ENCODE measurements around the gene ARL3. TPM values are rescaled to one million over a fixed set of nuclear protein-coding genes. Genes with fewer than 3 reads are reported as not detected.
"Not testable (repeated sequence)": the region's sequence is repeated elsewhere in the genome, so short reads cannot be mapped to it uniquely, and the experiment has no call there.

ARL3 gene
- total RNA-seq, 2 donors from 2014 or later: 1.8 to 4.0 TPM

DNA sequence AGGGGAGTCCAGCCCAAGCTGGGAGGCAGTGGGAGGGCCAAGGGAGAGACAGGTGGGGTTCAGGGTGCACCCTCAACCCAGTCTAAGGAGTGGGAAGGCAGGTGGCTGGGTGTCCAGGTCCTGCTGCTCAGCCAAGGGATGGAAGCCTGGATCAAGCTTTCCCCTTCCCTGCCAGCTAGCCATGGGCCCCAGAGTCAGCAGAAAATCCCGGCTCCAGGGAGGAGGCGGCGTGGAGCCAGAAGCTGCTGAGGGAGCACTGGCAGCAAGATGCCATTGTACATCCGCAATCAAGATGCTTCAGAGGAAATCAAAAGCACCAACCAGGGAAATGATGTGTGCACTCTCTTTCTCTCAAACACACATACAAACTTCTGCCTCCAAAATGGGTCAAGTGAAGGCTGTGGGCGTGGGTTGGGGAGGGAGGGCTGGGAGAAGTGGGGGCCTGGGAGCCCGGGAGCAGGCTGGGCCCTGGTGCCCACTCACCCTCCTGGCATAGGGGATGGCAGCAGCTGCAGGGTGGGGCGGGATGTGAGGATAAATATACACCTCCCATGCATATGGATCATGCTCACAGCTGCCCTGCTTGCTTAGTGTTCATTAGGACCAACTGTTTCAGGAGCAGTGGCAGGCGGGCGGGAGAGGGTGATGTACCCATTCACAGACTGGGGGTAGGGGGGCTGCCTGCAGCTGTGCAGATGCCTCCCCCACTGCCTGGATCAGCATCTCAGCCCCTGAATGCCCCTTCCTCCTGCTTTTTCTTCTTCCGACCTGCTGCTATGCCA is 45.7 kb downstream of the ARL3 start:
- no peaks in the 10 kb centered on the region for H3K36me3 ChIP-seq (replicated peaks in 1 of 2; ENCODE audit: insufficient read depth in 1 of 2, low read depth in 2 of 2)

DNA sequence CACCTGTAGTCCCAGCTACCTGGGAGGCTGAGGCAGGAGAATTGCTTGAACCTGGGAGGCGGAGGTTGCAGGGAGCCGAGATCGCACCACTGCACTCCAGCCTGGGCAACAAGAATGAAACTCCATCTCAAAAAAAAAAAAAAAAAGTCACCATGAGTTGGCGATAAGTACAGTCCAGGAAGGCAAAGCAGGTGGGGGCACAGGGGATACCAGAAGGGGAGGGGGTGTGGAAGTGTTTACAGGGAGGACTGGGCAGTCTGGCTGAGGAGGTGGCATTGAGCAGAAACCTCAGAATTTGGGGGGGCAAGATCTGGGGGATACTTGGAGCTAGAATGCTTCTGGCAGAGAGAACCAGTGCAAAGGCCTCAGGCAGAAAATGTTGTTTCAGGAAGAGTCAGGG is 46.8 kb downstream of the ARL3 start:
- DNase-seq; intact Hi-C loops (cut with DNase I); H3K27me3 ChIP-seq; H3K9me3 ChIP-seq; H3K4me3 ChIP-seq; H3K36me3 ChIP-seq (replicated peaks in 1 of 2; ENCODE audit: insufficient read depth in 1 of 2, low read depth in 2 of 2); ATAC-seq: not testable (repeated sequence)
- 90 to 95% methylated on average over 4 of the region's 4 CpGs for WGBS, 2 donors
- H3K27ac ChIP-seq: peak overlapping the region in 3 of 4 donors; percentile 8 to 95 (median 86)
- peaks cover 34% of the 10 kb centered on the region for H3K4me1 ChIP-seq

More for the DNA sequence above, 45.7 kb downstream of the ARL3 start:
- TF ChIP-seq POLR2A (IDR thresholded peaks at IDR 0.05): no peak
- TF ChIP-seq, protein P1, sequence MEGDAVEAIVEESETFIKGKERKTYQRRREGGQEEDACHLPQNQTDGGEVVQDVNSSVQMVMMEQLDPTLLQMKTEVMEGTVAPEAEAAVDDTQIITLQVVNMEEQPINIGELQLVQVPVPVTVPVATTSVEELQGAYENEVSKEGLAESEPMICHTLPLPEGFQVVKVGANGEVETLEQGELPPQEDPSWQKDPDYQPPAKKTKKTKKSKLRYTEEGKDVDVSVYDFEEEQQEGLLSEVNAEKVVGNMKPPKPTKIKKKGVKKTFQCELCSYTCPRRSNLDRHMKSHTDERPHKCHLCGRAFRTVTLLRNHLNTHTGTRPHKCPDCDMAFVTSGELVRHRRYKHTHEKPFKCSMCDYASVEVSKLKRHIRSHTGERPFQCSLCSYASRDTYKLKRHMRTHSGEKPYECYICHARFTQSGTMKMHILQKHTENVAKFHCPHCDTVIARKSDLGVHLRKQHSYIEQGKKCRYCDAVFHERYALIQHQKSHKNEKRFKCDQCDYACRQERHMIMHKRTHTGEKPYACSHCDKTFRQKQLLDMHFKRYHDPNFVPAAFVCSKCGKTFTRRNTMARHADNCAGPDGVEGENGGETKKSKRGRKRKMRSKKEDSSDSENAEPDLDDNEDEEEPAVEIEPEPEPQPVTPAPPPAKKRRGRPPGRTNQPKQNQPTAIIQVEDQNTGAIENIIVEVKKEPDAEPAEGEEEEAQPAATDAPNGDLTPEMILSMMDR (IDR thresholded peaks at IDR 0.05): no peak
- no peak overlapping the region for H3K4me3 ChIP-seq
- H3K9me3 ChIP-seq: no peaks in the 10 kb centered on the region
- DNase-seq (peak in 1 of 4 donors; percentile 36), ATAC-seq (no peak)
- WGBS, 2 donors: 90% methylated on average over 8 to 10 of the region's 10 CpGs
- no peaks in the 10 kb centered on the region for H3K27me3 ChIP-seq
- peak overlapping the region; percentile 86 to 95 (median 94) for H3K27ac ChIP-seq
- H3K4me1 ChIP-seq: peaks cover 34% of the 10 kb centered on the region
- intact Hi-C loops (cut with DNase I): no loop called here

DNA sequence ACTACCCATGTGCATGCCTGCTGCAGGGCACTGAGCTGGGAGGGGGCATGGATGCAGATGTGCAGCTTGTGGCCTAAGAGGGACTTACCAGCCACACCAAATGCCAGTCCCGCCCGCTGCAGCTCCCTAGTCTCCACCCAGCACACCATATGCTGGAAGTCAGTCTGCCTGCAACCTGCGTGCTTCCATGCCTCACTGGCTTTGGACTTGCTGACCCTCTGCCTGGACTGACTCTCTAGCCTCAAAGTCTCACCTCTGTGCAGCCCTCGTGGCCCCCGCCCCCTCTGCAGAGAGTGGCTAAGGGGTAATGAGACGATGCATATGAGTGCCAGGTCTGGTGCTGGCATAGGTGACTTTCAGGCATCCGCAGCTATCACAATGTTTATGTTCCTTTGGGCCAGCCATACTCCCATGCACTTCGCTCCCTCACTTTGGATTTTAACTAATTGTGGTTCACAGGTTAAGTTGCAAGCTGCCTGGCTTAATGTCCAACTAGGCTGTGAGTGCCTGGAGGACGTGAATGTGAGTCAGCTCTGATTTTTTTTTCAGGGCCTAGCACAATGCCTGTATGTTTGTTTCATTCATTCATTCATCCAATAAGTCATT is 48.2 kb downstream of the ARL3 start:
- Histone ChIP-seq H3K27me3 (no peaks in the 10 kb centered on the region), H3K27ac (peak overlapping the region in 1 of 4 donors; percentile 32), H3K36me3 (replicated peaks in 1 of 2; ENCODE audit: insufficient read depth in 1 of 2, low read depth in 2 of 2) (no peaks in the 10 kb centered on the region), H3K9me3 (no peaks in the 10 kb centered on the region), H3K4me1 (peaks cover 37% of the 10 kb centered on the region), H3K4me3 (no peak overlapping the region)
- ATAC-seq: no peak
- no peak for DNase-seq
- intact Hi-C loops (cut with DNase I): no loop called here
- 82 to 83% methylated on average over 7 to 9 of the region's 9 CpGs for WGBS, 2 donors
- TF ChIP-seq, protein P1 (IDR thresholded peaks at IDR 0.05): no peak
- TF ChIP-seq POLR2A (IDR thresholded peaks at IDR 0.05): no peak

DNA sequence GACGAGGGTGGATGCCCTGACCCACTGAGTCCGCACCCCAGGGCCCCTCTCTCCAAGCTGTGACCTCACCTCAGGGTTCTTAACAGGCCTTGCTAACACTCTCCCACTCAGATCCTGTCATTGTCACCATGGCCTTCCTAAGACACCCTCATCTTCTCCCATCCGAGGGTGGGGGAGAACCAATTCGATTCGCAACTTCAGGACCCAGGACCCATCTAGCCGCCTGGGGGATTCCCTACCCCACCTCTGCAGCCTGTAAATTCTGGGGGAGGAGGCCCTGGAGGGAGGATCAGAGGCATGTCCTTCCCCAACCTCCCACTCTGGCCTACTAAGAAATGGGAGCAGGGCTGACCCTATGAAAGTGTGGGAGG is 52.6 kb downstream of the ARL3 start:
- no peak for ATAC-seq
- intact Hi-C loops (cut with DNase I): no loop called here
- WGBS, 2 donors: 73 to 74% methylated on average over 6 of the region's 6 CpGs
- Histone ChIP-seq H3K27ac (peak overlapping the region in 2 of 4 donors; percentile 7 to 40), H3K27me3 (no peaks in the 10 kb centered on the region), H3K4me1 (peaks cover 47% of the 10 kb centered on the region), H3K4me3 (no peak overlapping the region), H3K9me3 (no peaks in the 10 kb centered on the region), H3K36me3 (replicated peaks in 1 of 2; ENCODE audit: insufficient read depth in 1 of 2, low read depth in 2 of 2) (peaks cover 0 to under 1% of the 10 kb centered on the region in 2 donors)
- no peak for DNase-seq
- TF ChIP-seq, protein P1 (IDR thresholded peaks at IDR 0.05): no peak
- no peak for TF ChIP-seq POLR2A (IDR thresholded peaks at IDR 0.05)

DNA sequence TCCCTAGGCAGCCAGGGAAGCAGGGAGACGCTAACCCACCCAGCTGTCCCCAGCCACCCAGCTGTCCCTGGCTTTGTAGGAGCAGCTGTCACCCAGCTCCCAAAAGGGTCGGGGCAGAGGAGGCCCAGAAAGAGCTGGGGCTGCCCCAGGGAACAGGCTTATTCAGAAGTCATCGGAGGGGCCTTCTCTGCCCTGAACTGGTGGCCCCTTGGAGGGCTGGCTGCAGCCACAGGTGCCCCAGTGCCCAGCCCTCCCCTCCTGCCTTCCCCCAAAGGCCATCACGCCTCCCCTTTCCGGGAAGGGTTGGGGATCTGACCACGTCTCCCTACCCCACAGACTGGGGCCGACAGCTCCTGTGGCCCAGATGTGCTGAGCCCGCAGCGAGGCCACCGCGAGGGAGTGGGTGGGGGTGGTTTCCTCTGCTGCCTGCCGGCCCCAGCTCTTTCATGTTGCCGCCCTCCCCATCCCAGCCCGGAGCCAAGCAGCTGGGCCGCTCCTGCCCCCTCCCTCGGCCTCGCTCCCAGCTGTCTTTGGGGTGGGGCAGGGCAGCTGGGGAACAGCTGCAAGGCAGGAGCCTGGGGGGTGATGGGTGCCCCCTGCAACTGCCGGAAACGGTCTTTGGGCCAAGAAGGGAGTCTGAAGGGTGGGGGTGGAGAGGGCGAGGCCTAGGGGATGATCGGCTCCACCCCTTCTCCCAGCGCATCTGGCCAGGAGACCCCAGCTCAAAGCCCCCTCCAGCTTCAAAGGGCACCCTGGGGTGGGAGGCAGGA is 53.1 kb downstream of the ARL3 start:
- ATAC-seq (peak; percentile 12), DNase-seq (peak; percentile 56 to 88 (median 76))
- WGBS, 2 donors: 18 to 51% methylated on average over 4 to 22 of the region's 22 CpGs
- Histone ChIP-seq H3K4me3 (no peak overlapping the region), H3K36me3 (replicated peaks in 1 of 2; ENCODE audit: insufficient read depth in 1 of 2, low read depth in 2 of 2) (peaks cover 0 to 6% of the 10 kb centered on the region in 2 donors), H3K27ac (peak overlapping the region; percentile 7 to 47 (median 36)), H3K27me3 (no peaks in the 10 kb centered on the region), H3K4me1 (peaks cover 51% of the 10 kb centered on the region), H3K9me3 (no peaks in the 10 kb centered on the region)
- intact Hi-C loops (cut with DNase I): no loop called here
- TF ChIP-seq POLR2A (IDR thresholded peaks at IDR 0.05): peak in 1 of 3 donors; percentile 10
- TF ChIP-seq, protein P1 (IDR thresholded peaks at IDR 0.05): no peak

All from body of pancreas (tissue), 4 donors.